ENCODE measurements around the gene TNXB. TPM values are rescaled to one million over a fixed set of nuclear protein-coding genes. Genes with fewer than 3 reads are reported as not detected.

TNXB gene
- total and polyA plus RNA-seq, 2 donors (not counting 3 experiments of a cell fraction or from before 2014, with no cell fraction given): 0.47 to 2.7 TPM

DNA sequence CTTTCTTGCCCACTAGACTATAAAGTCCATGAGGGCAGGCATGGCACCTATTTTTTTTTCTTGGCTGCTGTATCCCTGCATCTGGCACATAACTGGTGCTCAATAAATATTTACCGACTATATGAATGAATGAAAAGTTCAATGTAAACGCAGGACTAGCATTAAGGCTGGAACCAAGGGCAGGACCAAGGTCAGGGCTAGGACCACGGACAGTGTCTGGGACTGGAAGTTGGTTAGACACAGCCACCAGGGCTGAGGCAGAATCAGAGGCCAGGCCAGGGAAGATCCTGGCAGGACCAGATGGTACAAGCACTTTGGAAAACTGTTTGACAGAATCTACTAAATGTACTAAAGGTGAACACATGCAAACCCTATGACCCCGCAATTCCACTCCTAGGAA lies 3.7 kb downstream of the TNXB start:
- dilution Hi-C loops (cut with MboI; ENCODE audit: extremely low pct_ligation_motif_present, low sequenced_read_pairs): no loop called here
- no peak for FAIRE-seq
- TF ChIP-seq, protein P1, sequence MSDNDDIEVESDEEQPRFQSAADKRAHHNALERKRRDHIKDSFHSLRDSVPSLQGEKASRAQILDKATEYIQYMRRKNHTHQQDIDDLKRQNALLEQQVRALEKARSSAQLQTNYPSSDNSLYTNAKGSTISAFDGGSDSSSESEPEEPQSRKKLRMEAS (IDR thresholded peaks at IDR 0.05; ENCODE audit: insufficient read depth, insufficient read length): no peak
- TF ChIP-seq, protein P2, sequence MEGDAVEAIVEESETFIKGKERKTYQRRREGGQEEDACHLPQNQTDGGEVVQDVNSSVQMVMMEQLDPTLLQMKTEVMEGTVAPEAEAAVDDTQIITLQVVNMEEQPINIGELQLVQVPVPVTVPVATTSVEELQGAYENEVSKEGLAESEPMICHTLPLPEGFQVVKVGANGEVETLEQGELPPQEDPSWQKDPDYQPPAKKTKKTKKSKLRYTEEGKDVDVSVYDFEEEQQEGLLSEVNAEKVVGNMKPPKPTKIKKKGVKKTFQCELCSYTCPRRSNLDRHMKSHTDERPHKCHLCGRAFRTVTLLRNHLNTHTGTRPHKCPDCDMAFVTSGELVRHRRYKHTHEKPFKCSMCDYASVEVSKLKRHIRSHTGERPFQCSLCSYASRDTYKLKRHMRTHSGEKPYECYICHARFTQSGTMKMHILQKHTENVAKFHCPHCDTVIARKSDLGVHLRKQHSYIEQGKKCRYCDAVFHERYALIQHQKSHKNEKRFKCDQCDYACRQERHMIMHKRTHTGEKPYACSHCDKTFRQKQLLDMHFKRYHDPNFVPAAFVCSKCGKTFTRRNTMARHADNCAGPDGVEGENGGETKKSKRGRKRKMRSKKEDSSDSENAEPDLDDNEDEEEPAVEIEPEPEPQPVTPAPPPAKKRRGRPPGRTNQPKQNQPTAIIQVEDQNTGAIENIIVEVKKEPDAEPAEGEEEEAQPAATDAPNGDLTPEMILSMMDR (IDR thresholded peaks at IDR 0.05; ENCODE audit: extremely low read depth in 1 of 2, insufficient read depth in 1 of 2, low read depth in 1 of 2, low read length in 2 of 2): no peak
- TF ChIP-seq JUN (IDR thresholded peaks at IDR 0.05; ENCODE audit: borderline replicate concordance, insufficient read depth, insufficient read length, low read depth) (no peak), MYC (IDR thresholded peaks at IDR 0.05; ENCODE audit: low read depth, low read length) (no peak), GATA2 (IDR thresholded peaks at IDR 0.05; ENCODE audit: insufficient read depth, insufficient read length, low read depth, low read length) (no peak), POLR2A (IDR thresholded peaks at IDR 0.05; ENCODE audit: low read depth, low read length) (no peak), FOS (IDR thresholded peaks at IDR 0.05; ENCODE audit: borderline replicate concordance, insufficient read depth, low read length) (no peak), EZH2 (IDR thresholded peaks at IDR 0.05; ENCODE audit: borderline replicate concordance, low read depth, low read length, severe bottlenecking) (no peak), POLR2AphosphoS5 (IDR thresholded peaks at IDR 0.05; ENCODE audit: insufficient read depth, low read depth, low read length) (no peak)

More for the DNA sequence above, 3.7 kb downstream of the TNXB start:
- DNase-seq (ENCODE audit: low read depth, low spot score): no peak
- no peak overlapping the region for H3K4me3 ChIP-seq (replicated peaks in 1 of 3; ENCODE audit: insufficient read depth in 1 of 3, low read depth in 1 of 3, low read length in 3 of 3)
- peaks cover 17 to 18% of the 10 kb centered on the region in 2 experiments for H3K27me3 ChIP-seq (ENCODE audit: control insufficient read depth in 2 of 2, insufficient read depth in 2 of 2, low read length in 2 of 2)
- no peaks in the 10 kb centered on the region for H3K36me3 ChIP-seq (ENCODE audit: control insufficient read depth in 2 of 2, extremely low read depth in 1 of 2, insufficient read depth in 2 of 2, low read length in 2 of 2)
- intact Hi-C loops (cut with micrococcal nuclease): no loop called here
- H4K20me1 ChIP-seq (replicated peaks; ENCODE audit: control insufficient read depth, extremely low read depth, insufficient read depth, low read length): no peaks in the 10 kb centered on the region
- no peak overlapping the region for H3K27ac ChIP-seq (ENCODE audit: insufficient read depth, low read depth, low read length)
- ChIA-PET CTCF (no interaction called here), POLR2A (no interaction called here)
- no peak overlapping the region for H3K4me2 ChIP-seq (ENCODE audit: insufficient read depth, low read length)
- no peak overlapping the region for H3K9ac ChIP-seq (replicated peaks; ENCODE audit: extremely low read depth, insufficient read depth, low read length)
- no TSS peak for BruUV-seq (replicated peaks)
- no peaks in the 10 kb centered on the region for H3K4me1 ChIP-seq (ENCODE audit: control insufficient read depth, extremely low read depth, insufficient read depth, low read length)
- no peaks in the 10 kb centered on the region for H3K79me2 ChIP-seq (ENCODE audit: control insufficient read depth, insufficient read depth, low read length)
- H3K9me3 ChIP-seq (replicated peaks; ENCODE audit: control insufficient read depth, insufficient read depth, low read length): no peaks in the 10 kb centered on the region
- H2AFZ ChIP-seq (ENCODE audit: low read depth, low read length): no peak overlapping the region
- no peaks in the 10 kb centered on the region for H3K9me1 ChIP-seq (replicated peaks; ENCODE audit: control insufficient read depth, extremely low read depth, insufficient read depth, low read length)

All from endothelial cell of umbilical vein (primary cell).